Measurements from ENCODE around the gene HRCT1. TPM values are rescaled to one million over a fixed set of nuclear protein-coding genes. Genes with fewer than 3 reads are reported as not detected.

Gene HRCT1
- total RNA-seq, 1 donor from 2014 or later: not detected

DNA sequence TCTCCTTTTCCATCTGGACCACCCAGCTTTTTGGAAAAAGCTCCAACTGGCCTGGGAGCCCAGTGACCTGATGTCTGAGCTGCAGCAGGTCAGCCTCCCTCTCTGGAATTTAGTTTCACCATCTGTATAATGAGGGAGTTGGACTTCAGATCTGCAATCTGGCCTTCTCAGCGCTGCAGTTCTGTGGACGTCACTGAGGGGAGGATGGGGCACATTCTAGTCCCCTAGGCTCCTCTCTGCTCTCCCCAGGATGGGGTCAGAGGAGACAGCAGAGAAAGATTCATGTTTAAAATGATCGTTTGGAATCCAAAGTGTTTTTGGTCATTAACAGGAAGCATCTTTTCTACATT is 46.0 kb upstream of the HRCT1 start:
- Mint-ChIP-seq H3K36me3 (no peaks in the 10 kb centered on the region), H3K27ac (no peak overlapping the region), H3K4me1 (ENCODE audit: unreplicated experiment) (no peaks in the 10 kb centered on the region), H3K9me3 (no peaks in the 10 kb centered on the region), H3K4me3 (no peak overlapping the region), H3K27me3 (peaks cover 40% of the 10 kb centered on the region)
- no peak for TF ChIP-seq CTCF (conservative IDR thresholded peaks at IDR 0.05)
- DNase-seq (ENCODE audit: extremely low spot score, unreplicated experiment): no peak

DNA sequence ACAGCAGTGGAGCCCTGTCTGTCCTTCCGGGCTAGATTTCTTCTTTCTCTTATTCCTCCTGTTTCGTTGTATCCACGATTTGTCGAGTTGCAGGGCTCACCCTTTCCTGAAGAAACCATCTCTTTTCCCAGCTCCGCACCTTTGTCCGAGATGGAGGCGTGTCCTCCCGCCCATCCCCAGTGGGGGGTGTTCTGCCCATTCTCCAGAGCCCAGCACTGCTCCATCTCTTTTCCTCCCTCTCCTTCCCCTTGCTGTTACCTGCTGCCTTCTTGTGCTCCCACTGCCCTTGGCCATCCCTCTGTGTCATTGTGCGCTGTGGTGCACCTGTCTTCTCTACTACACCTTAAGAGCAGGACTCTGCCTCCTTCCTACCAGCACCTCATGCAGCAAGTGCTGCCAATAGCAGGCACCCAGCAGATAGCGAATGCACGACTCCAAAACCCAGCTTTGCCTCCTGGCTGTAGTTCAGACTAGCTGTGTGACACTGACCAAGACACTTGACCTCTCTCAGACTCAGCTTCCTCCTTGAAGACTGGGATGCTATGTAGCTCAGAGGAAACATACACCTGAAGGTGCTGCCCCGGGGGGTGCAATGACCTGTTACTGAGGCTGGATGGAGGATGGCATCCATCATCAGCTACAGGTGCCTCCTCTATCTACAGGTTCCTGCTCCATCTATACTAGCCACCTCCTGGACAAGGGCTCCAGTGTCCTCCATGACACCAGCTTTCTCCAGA is 44.7 kb upstream of the HRCT1 start:
- Mint-ChIP-seq H3K36me3 (no peaks in the 10 kb centered on the region), H3K4me3 (no peak overlapping the region), H3K27ac (no peak overlapping the region), H3K9me3 (no peaks in the 10 kb centered on the region), H3K4me1 (ENCODE audit: unreplicated experiment) (no peaks in the 10 kb centered on the region), H3K27me3 (peaks cover 40% of the 10 kb centered on the region)
- no peak for TF ChIP-seq CTCF (conservative IDR thresholded peaks at IDR 0.05)
- peak; percentile 54 for DNase-seq (ENCODE audit: extremely low spot score, unreplicated experiment)

DNA sequence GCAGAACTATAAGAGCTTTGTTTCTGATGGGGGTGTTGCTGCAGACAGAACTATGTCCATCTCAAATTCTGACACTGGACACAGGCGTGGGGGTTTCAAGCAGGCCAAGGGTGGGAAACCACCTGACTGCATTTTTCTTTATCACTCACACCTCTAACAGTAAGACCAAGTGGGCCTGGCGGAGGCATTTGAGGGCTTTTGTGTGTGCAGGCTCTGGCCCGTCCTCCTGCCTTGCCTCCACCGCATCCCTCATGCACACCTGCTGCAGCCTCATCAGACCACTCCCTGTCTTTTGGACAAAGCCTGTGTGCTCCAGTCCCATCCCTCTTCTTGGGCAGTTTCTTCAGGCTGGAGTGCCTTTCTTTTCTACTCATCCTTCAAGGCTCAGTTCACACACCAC is 43.7 kb upstream of the HRCT1 start:
- no peaks in the 10 kb centered on the region for H3K36me3 Mint-ChIP-seq
- H3K27ac Mint-ChIP-seq: no peak overlapping the region
- DNase-seq (ENCODE audit: extremely low spot score, unreplicated experiment): no peak
- peaks cover 40% of the 10 kb centered on the region for H3K27me3 Mint-ChIP-seq
- TF ChIP-seq CTCF (conservative IDR thresholded peaks at IDR 0.05): no peak
- H3K4me1 Mint-ChIP-seq (ENCODE audit: unreplicated experiment): no peaks in the 10 kb centered on the region
- H3K4me3 Mint-ChIP-seq: no peak overlapping the region
- no peaks in the 10 kb centered on the region for H3K9me3 Mint-ChIP-seq

- Mint-ChIP-seq H3K27me3 (peaks cover 40% of the 10 kb centered on the region), H3K4me1 (ENCODE audit: unreplicated experiment) (no peaks in the 10 kb centered on the region), H3K27ac (no peak overlapping the region), H3K36me3 (no peaks in the 10 kb centered on the region), H3K4me3 (no peak overlapping the region), H3K9me3 (no peaks in the 10 kb centered on the region)
- no peak for DNase-seq (ENCODE audit: extremely low spot score, unreplicated experiment)
- no peak for TF ChIP-seq CTCF (conservative IDR thresholded peaks at IDR 0.05)
These were observed 42.4 kb upstream of the HRCT1 start for GRCh38 chr9:35863583-35863982.

DNA sequence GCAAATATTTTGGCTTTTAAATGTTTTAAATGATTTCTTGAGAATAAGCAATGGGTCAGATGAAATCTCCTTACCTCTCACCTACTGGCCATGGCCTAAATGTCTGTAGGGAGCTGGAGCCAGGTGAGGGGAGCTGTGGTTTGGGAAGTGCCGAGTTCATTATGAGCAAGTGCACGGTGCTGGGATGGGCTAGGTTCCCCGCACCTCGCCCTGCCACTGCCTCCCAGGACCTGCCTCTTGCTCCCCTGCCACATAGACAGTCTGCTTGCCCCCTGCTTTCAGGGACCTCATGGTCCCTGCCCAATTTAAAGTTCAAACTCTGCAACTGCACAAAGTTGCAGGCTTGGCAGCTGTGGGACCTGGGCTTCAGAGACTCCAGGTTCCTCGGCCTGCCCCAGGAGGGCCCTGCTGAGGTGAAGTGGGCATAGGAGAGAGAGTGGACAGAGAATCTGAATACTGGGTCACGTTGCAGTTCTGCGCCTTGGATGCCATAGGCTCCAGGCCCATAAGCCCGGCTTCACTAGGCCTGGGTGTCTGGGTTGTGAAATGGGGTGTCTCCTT is 41.2 kb upstream of the HRCT1 start:
- no peak for TF ChIP-seq CTCF (conservative IDR thresholded peaks at IDR 0.05)
- no peaks in the 10 kb centered on the region for H3K36me3 Mint-ChIP-seq

More for the DNA sequence above, 41.2 kb upstream of the HRCT1 start:
- Mint-ChIP-seq H3K9me3 (no peaks in the 10 kb centered on the region), H3K4me3 (no peak overlapping the region), H3K27me3 (peaks cover 36% of the 10 kb centered on the region), H3K27ac (no peak overlapping the region), H3K4me1 (ENCODE audit: unreplicated experiment) (no peaks in the 10 kb centered on the region)
- peak; percentile 55 for DNase-seq (ENCODE audit: extremely low spot score, unreplicated experiment)

All from type B pancreatic cell (in vitro differentiated cells).